CD4-positive, alpha-beta T cell (primary cell): ENCODE results near the gene GRIA4. TPM values are rescaled to one million over a fixed set of nuclear protein-coding genes. Genes with fewer than 3 reads are reported as not detected.

Experiments used
- ATAC-seq: fragments of 200-7000 bp; cut with Tn5 transposase; one replicate; pipeline ENCODE4 v1.10.0; 2022; ENCODE audit warnings: mild to moderate bottlenecking; ENCODE audit not compliant: poor library complexity
- CTCF ChIA-PET: fragments of 350-600 bp; sonication (Branson Sonifier 250); formaldehyde crosslinking; loops from one replicate; lab custom pipeline; 2021; ENCODE audit warnings: antibody characterized with exemption, inconsistent platforms; lab: Charles Lee
- POLR2A ChIA-PET: fragments of 350-600 bp; sonication (Branson Sonifier 250); formaldehyde crosslinking; loops from one replicate; lab custom pipeline; 2021; ENCODE audit warnings: antibody characterized with exemption, inconsistent platforms; lab: Charles Lee
- DNase-seq, 14 experiments: peaks; one replicate each; pipeline ENCODE4 v3.0.0-alpha.2; 2013 to 2020; ENCODE audit warnings: mixed read lengths in 2 of 14
- H3K27ac ChIP-seq, 2 donors: one replicate each; pipeline versions ENCODE4 v1.5.1 to v1.7.0; 2013; ENCODE audit warnings: low read length in 2 of 2, low read depth in 1 of 2, mild to moderate bottlenecking in 1 of 2
- H3K27me3 ChIP-seq, 2 experiments: 1 replicate in 1 of 2; 2 replicates in 1 of 2; pipeline versions ENCODE4 v1.6.1 to v1.7.0; 2013; ENCODE audit warnings: low read length in 2 of 2, control low read depth in 1 of 2, mild to moderate bottlenecking in 1 of 2, moderate library complexity in 1 of 2; ENCODE audit not compliant: insufficient read depth in 2 of 2, control insufficient read depth in 1 of 2
- H3K36me3 ChIP-seq: one replicate; pipeline ENCODE4 v1.6.1; 2013; ENCODE audit warnings: low read length, control low read depth; ENCODE audit not compliant: insufficient read depth
- H3K4me1 ChIP-seq: one replicate; pipeline ENCODE4 v1.6.1; 2013; ENCODE audit warnings: low read length, control low read depth; ENCODE audit not compliant: insufficient read depth
- H3K4me3 ChIP-seq: one replicate; pipeline ENCODE4 v1.5.1; 2013; ENCODE audit warnings: mild to moderate bottlenecking, low read length, moderate library complexity
- H3K9me3 ChIP-seq, 2 experiments: 1 replicate in 1 of 2; 2 replicates in 1 of 2; pipeline versions ENCODE4 v1.6.1 to v1.7.0; 2013; ENCODE audit warnings: low read length in 2 of 2, mild to moderate bottlenecking in 2 of 2, control low read depth in 1 of 2, moderate library complexity in 1 of 2; ENCODE audit not compliant: control insufficient read depth in 1 of 2, insufficient read depth in 1 of 2
- H3K27ac Mint-ChIP-seq: one replicate; pipeline ENCODE4 v1.8.0; 2020; ENCODE audit warnings: mixed read lengths
- H3K27me3 Mint-ChIP-seq: one replicate; pipeline ENCODE4 v1.8.0; 2021; ENCODE audit warnings: mixed read lengths
- H3K36me3 Mint-ChIP-seq: one replicate; pipeline ENCODE4 v1.8.0; 2021; ENCODE audit warnings: low read depth, mixed read lengths
- H3K4me1 Mint-ChIP-seq: one replicate; pipeline ENCODE4 v1.8.0; 2021; ENCODE audit warnings: low read depth, mixed read lengths
- H3K4me3 Mint-ChIP-seq: one replicate; pipeline ENCODE4 v1.8.0; 2020; ENCODE audit warnings: mild to moderate bottlenecking, mixed read lengths
- H3K9me3 Mint-ChIP-seq: one replicate; pipeline ENCODE4 v1.8.0; 2020; ENCODE audit warnings: mixed read lengths
- CTCF ChIP-seq: fragments of 200-600 bp; IDR thresholded peaks from one replicate; pipeline ENCODE4 v1.8.0; 2022; ENCODE audit warnings: antibody characterized with exemption, mild to moderate bottlenecking
- intact Hi-C, 2 experiments: fragments of 100-400 bp; cut with DNase I in 1 of 2; cut with micrococcal nuclease in 1 of 2; formaldehyde crosslinking; loops; one replicate each; pipeline versions ENCODE4 v1.15.1 to v1.9.0; 2023 to 2025; cut with DNase I, micrococcal nuclease
- total RNA-seq, 174 experiments: library from RNA in 2 of 174; stranded (reverse) in 2 of 174; gene quantifications; one replicate each; pipeline ENCODE4 v1.2.3 and lab custom pipeline; 2021 to 2026

Gene GRIA4
- total RNA-seq, 2 experiments from 2014 or later: not detected

- no peak for TF ChIP-seq CTCF
- no peak overlapping the region for H3K4me3 Mint-ChIP-seq
- Histone ChIP-seq H3K9me3 (no peaks in the 10 kb centered on the region), H3K27me3 (peaks cover 0 to 4% of the 10 kb centered on the region in 2 experiments), H3K4me1 (no peaks in the 10 kb centered on the region), H3K36me3 (no peaks in the 10 kb centered on the region), H3K4me3 (no peak overlapping the region), H3K27ac (no peak overlapping the region)
- H3K9me3 Mint-ChIP-seq: no peaks in the 10 kb centered on the region
- no peaks in the 10 kb centered on the region for H3K27me3 Mint-ChIP-seq
- ATAC-seq (no peak), DNase-seq (no peak)
- intact Hi-C loops: no loop called here
- no peaks in the 10 kb centered on the region for H3K36me3 Mint-ChIP-seq
- POLR2A ChIA-PET: no interaction called here
- CTCF ChIA-PET: no interaction called here
- no peaks in the 10 kb centered on the region for H3K4me1 Mint-ChIP-seq
- H3K27ac Mint-ChIP-seq: no peak overlapping the region
Measured at GRCh38 chr11:105852403-105852802, 242.5 kb downstream of the GRIA4 start.

- Histone ChIP-seq H3K27me3 (peaks cover 0 to 4% of the 10 kb centered on the region in 2 experiments), H3K4me1 (no peaks in the 10 kb centered on the region), H3K27ac (no peak overlapping the region), H3K36me3 (no peaks in the 10 kb centered on the region), H3K9me3 (no peaks in the 10 kb centered on the region), H3K4me3 (no peak overlapping the region)
- intact Hi-C loops: no loop called here
- ATAC-seq (no peak), DNase-seq (no peak)
- Mint-ChIP-seq H3K27ac (no peak overlapping the region), H3K4me1 (no peaks in the 10 kb centered on the region), H3K36me3 (no peaks in the 10 kb centered on the region), H3K4me3 (no peak overlapping the region), H3K27me3 (no peaks in the 10 kb centered on the region), H3K9me3 (no peaks in the 10 kb centered on the region)
- ChIA-PET POLR2A (no interaction called here), CTCF (no interaction called here)
- TF ChIP-seq CTCF: no peak
Measured at GRCh38 chr11:105854269-105854668, 244.4 kb downstream of the GRIA4 start.

- H3K27ac Mint-ChIP-seq: no peak overlapping the region
- no peaks in the 10 kb centered on the region for H3K4me1 Mint-ChIP-seq
- TF ChIP-seq CTCF: no peak
- ChIA-PET POLR2A (no interaction called here), CTCF (no interaction called here)
- no peak overlapping the region for H3K27ac ChIP-seq
- H3K4me3 ChIP-seq: no peak overlapping the region
- H3K4me3 Mint-ChIP-seq: no peak overlapping the region
- H3K36me3 Mint-ChIP-seq: no peaks in the 10 kb centered on the region
- no peaks in the 10 kb centered on the region for H3K9me3 ChIP-seq
- H3K27me3 ChIP-seq: peaks cover 0 to 4% of the 10 kb centered on the region in 2 experiments
- ATAC-seq (no peak), DNase-seq (no peak)
- intact Hi-C loops: no loop called here
- no peaks in the 10 kb centered on the region for H3K36me3 ChIP-seq
- no peaks in the 10 kb centered on the region for H3K9me3 Mint-ChIP-seq
- no peaks in the 10 kb centered on the region for H3K27me3 Mint-ChIP-seq
- H3K4me1 ChIP-seq: no peaks in the 10 kb centered on the region
Measured at GRCh38 chr11:105856954-105857353, 247.1 kb downstream of the GRIA4 start.
